Fibroblast of skin of left quadriceps (primary cell): ENCODE results near the gene AP5B1.

Source experiments
- DNase-seq, 2 experiments: peaks; one replicate each; pipeline ENCODE4 v3.0.0-alpha.2; 2013; ENCODE audit warnings: low read depth in 2 of 2

AP5B1 gene, protein sequence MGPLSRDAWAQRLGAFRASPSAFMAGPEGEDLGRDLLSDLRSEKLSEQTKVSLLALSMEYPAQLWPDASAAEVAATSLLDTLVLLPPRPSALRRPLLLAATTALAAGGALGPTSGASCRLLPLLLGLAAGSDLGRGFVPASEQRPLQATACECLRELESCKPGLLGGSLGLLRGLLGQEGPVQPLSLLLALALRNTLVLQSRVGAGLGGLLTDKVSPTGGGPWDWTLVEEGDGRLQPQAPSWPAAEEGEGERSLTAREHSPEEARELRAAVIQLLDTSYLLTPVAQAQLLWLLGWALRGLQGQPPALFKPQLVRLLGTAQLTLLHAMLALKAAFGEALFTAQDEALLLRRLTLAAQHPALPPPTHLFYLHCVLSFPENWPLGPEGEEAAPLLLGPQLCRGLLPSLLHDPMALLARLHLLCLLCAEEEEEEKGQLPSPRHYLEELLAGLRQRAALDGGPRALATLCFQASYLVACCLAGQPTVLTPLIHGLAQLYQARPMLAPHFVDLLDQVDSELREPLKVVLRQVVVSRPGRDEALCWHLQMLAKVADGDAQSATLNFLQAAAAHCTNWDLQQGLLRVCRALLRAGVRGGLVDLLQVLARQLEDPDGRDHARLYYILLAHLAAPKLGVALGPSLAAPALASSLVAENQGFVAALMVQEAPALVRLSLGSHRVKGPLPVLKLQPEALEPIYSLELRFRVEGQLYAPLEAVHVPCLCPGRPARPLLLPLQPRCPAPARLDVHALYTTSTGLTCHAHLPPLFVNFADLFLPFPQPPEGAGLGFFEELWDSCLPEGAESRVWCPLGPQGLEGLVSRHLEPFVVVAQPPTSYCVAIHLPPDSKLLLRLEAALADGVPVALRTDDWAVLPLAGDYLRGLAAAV

DNA sequence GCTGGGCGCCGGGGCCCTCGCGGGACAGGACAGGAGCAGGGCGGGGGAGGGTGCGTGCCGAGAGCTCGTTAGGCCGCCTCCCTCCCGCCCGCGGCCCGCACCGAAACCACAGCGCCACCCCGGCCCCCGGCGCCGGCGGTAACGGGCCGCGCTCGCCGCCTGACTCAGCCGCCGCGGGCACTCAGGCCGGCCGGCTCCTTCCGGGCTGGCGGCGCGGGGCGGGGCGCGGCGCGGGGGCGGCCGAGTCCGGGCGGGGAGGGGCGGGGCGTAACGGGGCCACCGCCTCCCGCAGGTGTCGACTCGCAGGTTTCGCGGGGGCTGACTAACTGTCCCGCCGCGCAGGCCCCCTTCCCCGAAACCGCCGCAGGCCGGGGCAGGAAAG lies at the start of gene AP5B1:
Gene AP5B1 (minus strand): TSS at position 207 of the 382 bp plus-strand sequence. CDS start 385 bp downstream, outside the sequence.
- DNase-seq = peak; percentile 3 to 14

DNA sequence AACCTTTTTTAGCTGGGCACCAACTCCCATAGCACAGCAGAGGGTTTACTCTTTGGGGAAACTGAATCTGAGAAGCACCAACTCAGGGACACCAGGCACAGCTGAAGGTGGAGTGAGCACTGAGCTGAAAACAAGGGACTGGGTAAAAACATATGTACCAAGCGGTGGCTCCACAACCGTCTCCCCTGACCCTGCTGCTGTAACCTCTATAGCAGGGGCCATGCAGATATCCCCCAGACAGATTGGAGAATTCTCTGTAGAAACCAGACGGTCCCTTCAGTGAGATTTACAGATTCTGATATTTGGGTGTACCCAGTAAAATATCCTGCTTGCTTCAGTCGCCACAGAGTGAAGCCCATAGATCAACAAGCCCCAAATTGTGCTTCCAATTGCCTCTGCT lies 48.7 kb upstream of the AP5B1 start:
- DNase-seq = no peak

DNA sequence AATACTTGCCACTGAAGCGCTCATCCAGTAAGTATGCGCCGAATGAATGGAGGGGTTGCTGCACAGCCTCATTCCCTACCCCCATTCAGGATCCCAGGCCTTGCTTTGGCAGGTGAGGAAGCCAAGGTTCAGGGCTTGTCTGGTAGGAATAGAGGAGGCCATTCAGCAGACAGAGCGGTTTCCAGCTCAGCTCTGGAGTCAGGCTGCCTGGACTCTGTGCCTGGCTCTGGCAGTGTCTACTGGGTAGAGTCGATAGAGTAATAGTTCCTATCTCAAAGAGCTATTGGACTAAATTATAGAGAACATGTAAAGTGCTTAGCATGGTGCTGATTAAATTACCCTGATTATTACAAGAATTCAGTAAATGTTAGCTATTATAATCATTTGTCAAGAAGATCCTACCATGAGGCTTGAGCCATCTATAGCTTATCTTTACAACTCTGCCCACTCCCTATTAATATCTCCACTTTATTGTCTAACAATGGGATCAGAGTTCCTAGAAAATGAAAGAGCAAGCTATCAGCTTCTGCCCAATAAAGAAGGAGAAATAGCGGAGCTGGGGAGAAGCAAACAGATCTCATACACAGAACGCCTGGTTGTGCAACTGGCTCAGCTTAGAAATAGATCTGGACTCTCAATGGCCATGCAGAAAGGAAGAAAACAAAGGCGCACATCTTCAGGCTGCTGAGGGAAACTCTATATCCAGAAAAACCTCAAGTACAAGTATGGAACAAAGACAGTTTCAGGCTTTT lies 46.4 kb upstream of the AP5B1 start:
- no peak for DNase-seq

DNA sequence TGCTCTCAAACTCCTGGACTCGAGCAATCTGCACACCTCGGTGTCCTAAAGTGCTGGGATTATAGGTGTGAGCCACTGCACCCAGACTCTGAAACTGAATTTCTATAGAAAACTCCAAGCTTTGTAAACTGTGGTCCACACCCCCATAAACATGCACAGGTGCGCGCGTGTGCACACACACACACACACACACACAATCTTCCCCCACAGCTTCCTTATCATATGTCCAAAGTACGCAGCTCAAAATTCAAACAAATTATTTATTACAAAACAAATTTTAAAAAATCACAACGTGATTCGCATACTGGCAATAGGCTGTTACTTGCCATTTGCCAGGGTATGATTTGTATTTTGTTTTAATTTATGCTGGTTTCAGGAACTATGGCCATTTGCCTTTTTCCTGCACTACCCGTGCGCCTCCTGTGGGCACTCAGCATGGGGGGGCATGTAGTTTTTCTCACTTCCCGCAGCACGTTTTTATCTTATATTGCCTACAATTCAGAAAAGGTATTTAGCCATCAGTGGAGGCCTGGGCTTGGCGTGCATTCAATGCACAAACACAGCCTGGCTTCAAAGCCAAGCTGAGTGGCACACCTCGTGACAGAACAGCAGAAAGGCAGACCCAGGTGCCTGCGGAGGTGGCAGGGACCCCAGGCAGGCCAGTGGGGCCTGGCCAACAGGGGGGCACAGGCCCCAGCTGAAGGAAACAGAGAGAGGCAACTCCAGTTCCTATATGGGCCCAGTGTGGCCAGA lies 42.2 kb upstream of the AP5B1 start:
- DNase-seq = no peak

DNA sequence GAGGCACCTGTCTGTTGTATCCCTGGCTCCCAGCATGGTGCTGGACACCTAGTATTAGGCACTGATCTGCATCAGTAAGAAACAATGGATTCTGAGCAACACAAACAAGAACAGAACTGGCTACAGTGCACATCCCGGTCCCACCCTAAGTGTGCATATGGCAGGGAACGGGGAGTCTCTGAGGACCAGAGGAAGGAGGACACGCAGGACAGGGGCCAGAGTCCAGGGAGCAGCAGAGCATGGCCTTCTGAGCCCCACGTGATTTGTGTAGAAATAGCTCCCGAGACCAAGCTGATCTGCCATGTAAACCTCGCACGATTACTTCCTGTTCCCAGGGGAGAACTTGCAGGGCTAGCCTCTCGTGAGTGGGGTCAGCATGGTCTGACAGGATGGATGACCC lies 40.3 kb upstream of the AP5B1 start:
- DNase-seq = no peak

DNA sequence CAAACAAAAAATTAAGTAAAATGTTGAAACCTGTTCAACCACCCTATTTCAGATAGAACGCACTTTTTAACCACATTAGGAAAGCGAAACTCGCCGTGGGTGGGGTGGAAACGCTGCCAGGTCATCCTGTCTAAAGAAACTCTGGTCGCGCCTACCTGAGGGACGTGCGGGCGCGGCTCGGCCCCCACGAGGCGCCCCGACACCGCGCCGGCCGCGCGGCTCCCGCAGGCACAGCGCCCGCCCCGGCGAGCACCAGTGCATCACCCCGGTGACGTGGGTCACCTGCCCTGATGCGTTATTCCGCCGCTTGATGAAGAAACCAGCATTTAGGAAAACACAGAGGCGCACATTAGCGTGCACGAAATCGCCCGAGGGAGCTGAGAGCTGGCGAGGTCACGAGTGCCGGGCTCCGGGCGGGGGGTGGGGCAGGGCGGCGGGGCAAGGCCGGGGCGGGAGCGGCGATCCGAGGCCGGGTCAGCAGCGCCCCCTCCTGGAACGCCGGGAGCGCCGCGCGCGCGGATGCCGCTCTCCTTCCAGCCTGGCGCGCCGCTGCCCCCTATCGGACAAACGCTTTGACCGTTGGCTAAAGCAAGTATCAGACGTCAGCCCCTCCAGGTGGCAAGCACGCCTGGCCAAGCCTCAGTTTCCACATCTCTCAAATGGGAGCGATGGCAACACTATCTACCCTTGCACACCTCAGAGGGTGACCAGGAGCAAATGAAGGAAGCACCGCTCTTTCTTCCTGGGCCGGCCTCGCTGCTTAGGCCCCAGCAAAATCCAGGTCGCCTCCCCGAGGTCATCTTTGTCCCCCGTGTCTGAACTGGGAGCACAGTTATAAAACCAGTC lies 37.3 kb upstream of the AP5B1 start:
- DNase-seq = peak; percentile 53 to 56

DNA sequence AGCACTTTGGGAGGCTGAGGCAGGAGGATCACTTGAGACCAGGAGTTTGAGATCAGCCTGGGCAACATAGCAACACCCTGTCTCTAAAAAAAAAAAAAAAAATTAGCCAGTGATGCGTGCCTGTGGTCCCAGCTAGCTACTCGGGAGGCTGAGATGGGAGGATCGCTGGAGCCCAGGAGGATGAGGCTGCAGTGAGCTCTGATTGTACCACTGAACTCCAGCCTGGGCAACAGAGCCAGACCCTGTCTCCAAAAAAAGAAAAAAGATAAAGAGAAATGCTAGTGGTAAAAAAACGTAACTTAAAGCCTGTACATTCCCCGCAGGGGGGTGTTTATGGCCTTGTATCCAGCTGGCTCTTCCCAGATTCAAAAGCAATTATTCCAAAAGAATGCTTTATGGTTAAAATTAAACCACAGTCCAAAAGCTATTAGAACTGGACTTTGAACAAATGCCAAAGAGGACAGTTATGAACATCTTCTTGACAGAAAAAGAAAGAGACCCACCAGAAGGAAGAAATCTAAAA lies 36.6 kb upstream of the AP5B1 start:
- peak in 1 of 2 experiments; percentile 4 for DNase-seq

DNA sequence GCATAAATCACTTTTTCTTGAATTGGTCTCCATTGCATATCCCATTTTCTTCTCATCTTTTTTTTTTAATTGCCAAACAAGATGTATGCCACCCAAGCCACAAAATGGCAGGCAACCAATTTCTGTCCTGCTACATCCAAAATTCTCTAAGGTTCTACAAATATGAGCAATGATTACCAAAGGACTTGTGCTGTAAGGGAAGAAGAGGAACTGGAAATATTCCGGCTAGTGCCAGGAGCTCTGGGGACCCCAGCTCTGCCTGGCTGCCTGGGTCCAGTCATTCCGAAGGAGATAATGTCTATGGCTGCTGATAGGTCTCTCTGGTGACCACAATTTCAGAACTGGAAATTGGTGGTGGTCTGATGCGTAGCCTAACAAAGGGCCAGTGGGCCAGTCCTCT lies 35.9 kb upstream of the AP5B1 start:
- no peak for DNase-seq

DNA sequence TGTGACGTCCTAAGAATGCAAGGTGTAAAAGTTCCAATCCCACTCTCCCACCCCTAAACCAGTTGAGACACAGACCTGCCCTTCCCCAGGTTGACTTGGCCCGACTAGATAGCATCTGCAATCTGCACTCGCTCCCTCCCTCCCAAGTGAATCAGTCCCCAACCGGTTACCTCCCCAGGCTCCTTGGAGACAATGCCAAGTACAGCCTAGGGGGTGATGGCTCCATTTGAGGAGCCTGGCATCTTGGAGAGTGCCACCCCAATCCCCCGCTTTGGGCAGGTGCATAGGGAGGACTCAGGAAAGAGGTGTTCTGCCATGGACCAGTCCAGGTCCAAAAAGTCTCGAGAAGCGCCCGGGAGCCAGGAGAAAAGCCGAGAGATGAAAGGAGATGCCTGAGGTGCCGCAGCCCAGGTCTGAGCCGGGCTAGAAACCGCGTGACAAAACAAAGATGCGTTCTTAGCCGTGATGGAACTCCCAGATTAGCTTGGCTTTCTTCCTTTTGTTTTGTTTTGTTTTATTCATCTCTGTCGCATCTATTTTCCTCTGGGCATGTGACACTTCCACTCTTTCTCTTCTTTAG lies 34.3 kb upstream of the AP5B1 start:
- no peak for DNase-seq

DNA sequence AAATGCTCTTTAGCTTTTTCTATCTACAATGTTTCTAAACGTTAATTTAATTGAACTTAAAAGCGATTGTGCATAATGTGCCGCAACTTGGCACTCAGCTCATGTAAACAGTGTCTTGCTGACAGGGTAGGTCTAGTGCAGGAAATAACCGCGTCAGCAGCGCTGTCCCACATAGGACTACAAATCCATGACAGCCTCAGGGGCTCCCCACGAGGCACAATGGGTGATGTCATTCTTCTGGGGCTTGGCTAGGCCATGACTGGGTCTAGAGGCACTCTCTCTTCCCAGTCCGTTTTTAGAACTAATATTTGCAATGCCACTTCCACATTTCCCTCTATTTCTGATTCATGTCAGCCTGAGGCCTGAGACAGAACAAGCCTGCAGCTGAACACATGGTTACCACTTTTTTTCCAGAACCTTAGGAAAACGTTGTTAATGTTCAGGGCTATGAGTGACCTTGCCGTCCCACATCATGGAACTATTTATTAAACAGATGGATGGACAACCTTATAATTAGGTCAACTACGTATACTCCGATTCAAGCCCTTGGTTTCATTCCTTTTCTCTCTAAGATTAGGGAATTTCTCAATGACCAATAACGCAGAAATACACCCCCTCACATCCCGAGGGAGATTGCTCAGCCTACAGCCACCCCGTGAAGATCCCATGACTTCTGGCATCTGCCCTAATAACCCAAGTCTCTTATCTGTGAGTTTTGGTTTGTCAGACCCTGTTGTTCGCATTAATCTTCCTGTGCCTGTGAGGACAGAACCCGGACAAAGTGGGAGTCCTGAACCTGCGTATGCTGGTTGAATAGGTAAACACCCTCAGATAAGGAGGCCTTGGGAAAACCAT lies 33.6 kb upstream of the AP5B1 start:
- no peak for DNase-seq

DNA sequence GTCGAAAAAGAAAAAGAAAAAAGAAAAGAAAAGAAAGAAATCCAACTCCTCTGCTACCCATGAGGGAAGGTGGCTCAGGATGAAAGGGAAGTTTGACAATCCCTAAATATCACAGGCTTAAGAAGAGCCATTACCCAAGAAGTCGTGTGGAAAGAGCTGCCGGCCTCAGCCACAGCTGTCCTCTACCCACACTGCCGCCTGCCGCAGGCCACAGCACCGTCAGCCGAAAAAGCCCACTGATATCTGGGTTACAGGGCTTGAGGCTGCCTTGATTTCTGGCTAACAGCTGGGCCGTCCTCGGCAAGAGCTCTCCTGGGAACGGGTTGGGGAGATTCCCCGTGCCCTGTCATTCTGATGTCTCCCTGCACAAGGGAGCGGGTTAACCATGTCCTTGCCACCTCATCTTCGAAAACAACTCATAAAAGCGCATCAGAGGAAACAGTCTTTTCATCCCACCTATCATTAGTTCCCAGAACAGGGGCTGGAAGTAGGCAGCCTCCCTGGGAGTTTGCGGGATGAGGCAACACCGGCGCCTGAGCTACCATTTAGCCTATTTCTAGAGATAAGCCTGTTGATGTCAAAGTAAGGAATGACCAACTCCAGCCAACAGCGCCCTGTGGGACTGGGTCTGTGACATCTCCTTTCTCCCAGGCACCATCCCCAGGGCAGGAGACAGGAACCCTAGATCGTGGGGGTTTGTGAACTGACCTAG lies 31.1 kb upstream of the AP5B1 start:
- no peak for DNase-seq

DNA sequence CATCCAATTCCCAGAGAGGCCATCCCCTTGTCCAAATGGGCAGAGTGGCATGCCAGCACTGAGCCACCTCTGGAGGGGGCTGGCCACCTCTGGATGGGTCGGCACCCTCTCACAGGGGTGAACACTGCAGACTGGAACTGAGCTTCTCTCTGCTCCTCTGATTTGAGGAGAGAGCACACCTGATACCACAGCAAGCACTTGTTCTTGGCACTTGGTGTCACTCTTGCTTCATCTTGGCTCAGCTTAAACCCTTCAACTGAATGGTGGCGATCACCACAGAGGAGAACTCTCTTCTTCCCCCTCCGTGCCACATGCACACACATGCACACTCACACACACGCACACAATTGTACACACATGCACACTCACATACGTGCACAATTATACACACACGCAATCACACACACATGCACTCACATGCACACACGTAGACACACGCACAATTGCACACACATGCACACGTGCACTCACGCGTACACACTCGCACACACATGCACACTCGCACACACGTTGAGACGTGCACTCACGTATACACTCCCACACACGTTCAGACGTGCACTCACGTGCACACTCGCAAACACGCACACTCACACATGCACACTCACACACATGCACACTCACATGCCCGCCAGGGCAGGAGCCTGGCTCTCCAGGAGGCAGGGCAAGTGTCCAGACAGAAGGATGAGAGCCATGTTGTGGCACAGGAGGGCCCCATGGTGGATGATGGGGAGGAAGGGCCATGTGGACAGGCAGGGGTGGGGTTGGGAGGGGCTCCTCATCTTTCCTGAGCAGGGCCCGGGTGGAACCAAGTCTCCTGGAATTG lies 29.5 kb upstream of the AP5B1 start:
- no peak for DNase-seq

DNA sequence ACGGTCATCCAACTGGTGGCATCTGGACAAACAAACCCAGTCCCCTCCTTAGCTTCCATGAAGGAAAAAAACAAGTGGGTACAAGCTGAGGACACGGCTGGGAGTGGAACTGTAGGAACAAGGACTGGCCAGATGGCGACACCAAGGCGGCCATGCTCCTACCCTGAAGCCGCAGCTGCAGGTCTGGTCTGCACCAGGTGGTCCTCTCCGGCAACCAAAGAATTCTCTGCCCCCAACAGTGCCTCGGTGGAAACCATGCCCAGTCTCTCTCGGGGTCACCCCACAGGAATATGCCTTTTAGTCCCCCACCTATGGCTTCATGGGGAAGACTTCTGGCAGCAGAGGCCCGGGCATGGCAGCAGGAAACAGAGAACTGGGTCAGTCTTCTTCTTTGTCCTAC lies 28.7 kb upstream of the AP5B1 start:
- DNase-seq = no peak

DNA sequence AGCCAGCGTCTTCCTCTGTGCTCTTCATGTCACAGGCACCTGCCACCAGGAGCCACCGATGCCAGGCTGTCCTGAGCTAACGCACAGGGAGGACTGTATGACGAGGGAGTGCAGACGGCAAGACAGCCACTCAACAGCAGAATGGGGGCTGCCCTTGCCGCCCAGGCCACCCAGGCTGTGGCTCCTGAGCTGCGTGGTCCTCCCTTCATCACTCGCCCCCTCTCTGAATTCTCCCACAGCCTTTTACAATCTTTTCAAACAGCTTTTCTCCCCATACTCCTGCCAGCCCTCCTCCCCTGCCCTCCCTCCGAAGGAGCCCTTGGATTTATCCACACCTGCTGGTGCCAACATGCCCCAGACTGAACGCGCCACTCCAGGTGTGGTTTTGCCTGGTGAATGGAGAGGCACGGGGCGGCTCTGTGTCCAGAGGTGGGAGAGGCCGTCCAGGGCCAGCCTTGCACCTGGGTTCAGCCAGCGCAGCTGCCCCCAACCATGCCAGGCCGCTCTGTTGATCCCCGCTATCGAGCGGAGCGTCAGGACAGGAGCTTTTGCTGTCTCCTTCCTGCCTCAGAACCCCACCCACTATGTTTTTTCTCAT lies 28.1 kb upstream of the AP5B1 start:
- no peak for DNase-seq

DNA sequence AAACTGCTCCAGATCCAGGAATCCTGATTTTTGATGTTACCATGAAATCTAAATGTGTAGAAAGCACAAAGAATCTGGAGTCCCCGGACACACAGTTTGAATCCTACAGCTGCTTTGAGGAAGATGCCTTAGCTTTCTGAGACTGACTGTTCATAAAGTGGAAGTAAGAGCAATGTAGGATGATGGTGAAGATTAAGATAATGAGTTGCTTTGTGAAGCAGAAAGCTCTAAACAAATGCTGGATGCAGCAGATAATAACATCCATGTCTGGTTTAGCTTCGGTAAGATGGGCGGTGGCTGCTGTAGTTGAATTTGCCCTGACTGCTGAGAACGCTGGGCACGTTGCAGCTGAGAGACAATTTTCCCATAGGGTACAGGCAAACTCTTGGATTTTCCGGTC lies 26.2 kb upstream of the AP5B1 start:
- no peak for DNase-seq

DNA sequence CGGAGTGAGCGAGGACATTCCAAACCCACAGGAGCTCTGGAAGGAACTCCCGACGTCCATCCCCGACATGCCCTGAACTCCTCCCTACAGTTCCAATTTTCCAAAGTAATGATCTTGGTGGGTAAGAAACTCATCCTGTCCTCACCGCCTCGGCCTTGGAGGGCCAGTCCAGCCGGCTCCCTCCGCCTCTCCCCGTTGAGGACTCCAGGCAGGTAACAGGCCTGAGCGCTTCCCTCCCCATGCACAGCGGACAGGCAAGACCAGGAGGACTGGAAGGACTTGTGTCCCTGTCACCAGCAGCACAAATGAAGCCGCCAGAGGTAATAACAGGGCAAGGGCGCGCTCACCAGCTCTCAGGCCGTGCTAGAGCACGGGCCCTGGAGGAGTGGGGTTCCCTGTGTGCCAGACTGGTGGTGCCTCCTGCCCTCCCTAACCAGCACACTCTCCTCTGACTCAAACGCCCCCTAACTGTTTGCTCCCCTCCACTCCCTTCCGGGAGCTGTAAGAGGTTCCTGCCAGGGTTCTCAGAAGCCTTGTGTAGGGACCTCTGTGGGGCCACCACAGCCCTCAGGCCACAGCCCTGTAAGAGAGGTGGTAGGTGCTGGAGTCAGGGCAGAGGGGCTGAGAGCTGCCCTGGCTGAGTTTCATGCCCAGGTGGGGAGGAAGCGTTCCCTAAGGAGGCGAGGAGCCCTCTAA lies 23.2 kb upstream of the AP5B1 start:
- no peak for DNase-seq
